ENCODE data around the gene YPEL2.

YPEL2 gene

DNA sequence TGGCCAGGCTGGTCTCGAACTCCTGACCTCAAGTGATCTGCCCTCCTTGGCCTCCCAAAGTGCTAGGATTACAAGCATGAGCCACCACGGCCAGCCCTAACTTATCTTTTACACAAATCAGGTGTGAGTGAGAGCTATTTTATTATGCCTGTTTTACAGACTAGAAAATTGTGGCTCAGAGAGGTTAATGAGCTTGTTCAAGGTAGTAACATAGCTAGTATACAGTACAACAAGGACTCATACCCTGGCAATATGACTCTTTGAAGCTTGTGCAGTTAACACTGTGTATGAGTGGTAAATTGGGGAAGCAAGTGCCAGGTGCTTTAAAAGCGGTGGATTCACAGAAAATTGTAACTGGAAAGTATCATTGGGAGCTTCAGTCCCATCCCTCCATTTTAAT is 49.0 kb downstream of the YPEL2 start:
- DNase-seq (ENCODE audit: low spot score) = no peak
- in situ Hi-C loops (cut with MboI; ENCODE audit: low sequenced_read_pairs, unreplicated experiment) = no loop called here
- TF ChIP-seq CTCF (IDR thresholded peaks at IDR 0.05; ENCODE audit: borderline replicate concordance, control extremely low read depth, extremely low read depth, insufficient read depth, missing control alignments) = no peak

- in situ Hi-C loops (cut with MboI; ENCODE audit: low sequenced_read_pairs, unreplicated experiment) = no loop called here
- no peak for DNase-seq (ENCODE audit: low spot score)
- no peak for TF ChIP-seq CTCF (IDR thresholded peaks at IDR 0.05; ENCODE audit: borderline replicate concordance, control extremely low read depth, extremely low read depth, insufficient read depth, missing control alignments)
Observed at GRCh38 chr17:59381716-59382570, 50.5 kb downstream of the YPEL2 start.

DNA sequence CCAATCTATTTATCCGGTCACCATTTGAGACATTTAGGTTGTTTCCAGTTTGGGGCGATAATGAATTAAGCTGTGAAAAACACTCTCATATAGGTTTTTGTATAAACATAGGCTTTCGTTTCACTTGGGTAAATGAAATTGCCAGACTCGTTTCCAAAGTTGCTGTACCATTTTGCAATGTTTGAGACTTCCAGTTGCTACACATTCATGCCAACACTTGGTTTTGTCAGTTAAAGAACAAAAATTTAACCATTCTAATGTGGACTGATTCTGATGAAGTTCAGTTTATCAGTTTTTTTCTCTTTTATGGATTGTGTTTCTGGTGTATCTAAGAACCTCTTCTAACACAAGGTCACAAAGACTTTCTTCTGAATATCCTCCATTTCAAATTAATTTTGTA is 52.4 kb downstream of the YPEL2 start:
- in situ Hi-C loops (cut with MboI; ENCODE audit: low sequenced_read_pairs, unreplicated experiment) = no loop called here
- DNase-seq (ENCODE audit: low spot score) = no peak
- no peak for TF ChIP-seq CTCF (IDR thresholded peaks at IDR 0.05; ENCODE audit: borderline replicate concordance, control extremely low read depth, extremely low read depth, insufficient read depth, missing control alignments)

DNA sequence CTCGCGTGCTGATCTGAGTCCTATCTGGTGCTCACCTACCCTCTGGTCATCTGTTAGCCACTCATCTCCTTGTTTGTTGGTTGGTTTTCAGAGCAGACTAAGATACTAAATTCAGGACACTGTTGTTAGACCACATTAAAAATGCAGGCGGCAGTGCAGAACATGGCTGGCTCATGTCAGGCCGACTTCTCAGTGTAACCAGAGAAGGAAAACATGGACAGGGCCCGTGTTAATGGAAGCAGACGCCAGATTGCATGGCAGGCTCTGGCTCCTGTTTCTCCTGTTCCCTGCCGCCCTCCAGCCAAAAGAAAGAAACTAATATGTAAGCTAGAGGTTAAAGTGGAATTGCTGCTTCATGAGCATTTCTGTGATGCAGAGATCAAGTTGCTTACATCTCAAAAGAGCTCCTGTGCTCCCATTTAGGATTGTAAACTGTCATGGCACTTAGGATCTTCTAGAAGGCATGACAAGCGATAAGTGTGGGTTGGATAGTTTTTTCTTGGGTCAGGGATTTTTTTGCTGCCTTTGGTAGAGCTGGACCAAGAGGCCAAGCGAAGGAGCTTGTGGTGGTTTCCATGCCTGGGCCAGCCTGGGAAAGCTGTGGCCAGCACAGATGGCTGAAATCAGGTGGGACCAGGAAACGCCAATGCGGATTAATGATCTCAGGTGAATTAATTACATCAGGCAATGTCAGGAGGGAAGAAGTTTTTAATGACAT is 56.1 kb downstream of the YPEL2 start:
- DNase-seq (ENCODE audit: low spot score) = no peak
- TF ChIP-seq CTCF (IDR thresholded peaks at IDR 0.05; ENCODE audit: borderline replicate concordance, control extremely low read depth, extremely low read depth, insufficient read depth, missing control alignments) = no peak
- in situ Hi-C loops (cut with MboI; ENCODE audit: low sequenced_read_pairs, unreplicated experiment) = no loop called here

GRCh38 chr17:59388069-59388556 is 56.7 kb downstream of the YPEL2 start:
- TF ChIP-seq CTCF (IDR thresholded peaks at IDR 0.05; ENCODE audit: borderline replicate concordance, control extremely low read depth, extremely low read depth, insufficient read depth, missing control alignments) = no peak
- DNase-seq (ENCODE audit: low spot score) = no peak
- in situ Hi-C loops (cut with MboI; ENCODE audit: low sequenced_read_pairs, unreplicated experiment) = no loop called here

DNA sequence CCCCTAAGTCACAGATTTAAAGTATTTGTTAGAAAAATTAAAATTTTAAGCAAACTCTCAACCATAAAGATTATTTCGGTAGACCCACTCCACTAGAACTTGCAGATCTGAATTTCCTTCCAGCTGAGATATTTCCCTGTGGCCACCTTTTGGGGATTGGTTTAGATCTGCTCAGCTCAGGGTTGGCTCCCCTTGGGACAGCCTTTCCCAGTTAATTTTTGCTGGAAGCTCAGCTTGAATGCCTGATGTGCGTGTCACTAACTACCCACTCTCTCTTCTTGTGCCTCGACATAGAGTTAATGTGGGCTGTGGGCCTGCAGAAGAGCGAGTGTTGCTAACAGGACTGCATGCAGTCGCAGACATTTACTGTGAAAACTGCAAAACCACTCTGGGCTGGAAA is 57.6 kb downstream of the YPEL2 start:
- no peak for TF ChIP-seq CTCF (IDR thresholded peaks at IDR 0.05; ENCODE audit: borderline replicate concordance, control extremely low read depth, extremely low read depth, insufficient read depth, missing control alignments)
- in situ Hi-C loops (cut with MboI; ENCODE audit: low sequenced_read_pairs, unreplicated experiment) = no loop called here
- DNase-seq (ENCODE audit: low spot score) = no peak
